Measurements from ENCODE around the gene CUBN.

CUBN gene

GRCh38 chr10:17068953-17069352, 60.7 kb downstream of the CUBN start:
- DNase-seq (ENCODE audit: low spot score) = no peak

GRCh38 chr10:17067376-17068264, 62.0 kb downstream of the CUBN start:
- DNase-seq (ENCODE audit: low spot score) = no peak

GRCh38 chr10:17066807-17067206, 62.8 kb downstream of the CUBN start:
- no peak for DNase-seq (ENCODE audit: low spot score)

- no peak for DNase-seq (ENCODE audit: low spot score)
Measured at GRCh38 chr10:17066000-17066399, 63.6 kb downstream of the CUBN start.

- no peak for DNase-seq (ENCODE audit: low spot score)
Measured at GRCh38 chr10:17065273-17065672, 64.3 kb downstream of the CUBN start.

GRCh38 chr10:17064435-17064834, 65.2 kb downstream of the CUBN start:
- no peak for DNase-seq (ENCODE audit: low spot score)

- DNase-seq (ENCODE audit: low spot score) = no peak
Measured at GRCh38 chr10:17062955-17063484, 66.6 kb downstream of the CUBN start.

- no peak for DNase-seq (ENCODE audit: low spot score)
Measured at GRCh38 chr10:17062493-17062892, 67.1 kb downstream of the CUBN start.

- no peak for DNase-seq (ENCODE audit: low spot score)
Measured at GRCh38 chr10:17062009-17062408, 67.6 kb downstream of the CUBN start.

- DNase-seq (ENCODE audit: low spot score) = no peak
Measured at GRCh38 chr10:17061418-17061817, 68.2 kb downstream of the CUBN start.

GRCh38 chr10:17060289-17060688, 69.3 kb downstream of the CUBN start:
- DNase-seq (ENCODE audit: low spot score) = no peak

- DNase-seq (ENCODE audit: low spot score) = no peak
Measured at GRCh38 chr10:17059197-17059688, 70.4 kb downstream of the CUBN start.

- no peak for DNase-seq (ENCODE audit: low spot score)
Measured at GRCh38 chr10:17058093-17058492, 71.5 kb downstream of the CUBN start.

GRCh38 chr10:17056781-17057428, 72.7 kb downstream of the CUBN start:
- no peak for DNase-seq (ENCODE audit: low spot score)

- DNase-seq (ENCODE audit: low spot score) = no peak
Measured at GRCh38 chr10:17053513-17053912, 76.1 kb downstream of the CUBN start.

GRCh38 chr10:17053061-17053460, 76.5 kb downstream of the CUBN start:
- DNase-seq (ENCODE audit: low spot score) = no peak

- no peak for DNase-seq (ENCODE audit: low spot score)
Measured at GRCh38 chr10:17051851-17052250, 77.8 kb downstream of the CUBN start.

GRCh38 chr10:17049195-17049594, 80.4 kb downstream of the CUBN start:
- no peak for DNase-seq (ENCODE audit: low spot score)

GRCh38 chr10:17047908-17048307, 81.7 kb downstream of the CUBN start:
- DNase-seq (ENCODE audit: low spot score) = no peak

GRCh38 chr10:17046989-17047388, 82.6 kb downstream of the CUBN start:
- DNase-seq (ENCODE audit: low spot score) = no peak

GRCh38 chr10:17043586-17043985, 86.0 kb downstream of the CUBN start:
- DNase-seq (ENCODE audit: low spot score) = no peak

- DNase-seq (ENCODE audit: low spot score) = no peak
Measured at GRCh38 chr10:17041626-17042520, 87.7 kb downstream of the CUBN start.

All from hematopoietic multipotent progenitor cell treated with erythropoietin and hydrocortisone succinate and interleukin-3 and kit ligand, for 15 days (in vitro differentiated cells).